GM12878 (cell line): ENCODE data around the gene ANKRD13A. TPM values are rescaled to one million over a fixed set of nuclear protein-coding genes. Genes with fewer than 3 reads are reported as not detected.

Source experiments
- ATAC-seq: fragments of 200-7000 bp; cut with Tn5 transposase; 3 replicates; pipeline ENCODE4 v1.9.1; 2020; ENCODE audit warnings: mild to moderate bottlenecking, moderate library complexity
- BruUV-seq: library from RNA; stranded (reverse); fragments of 400-500 nt; replicated peaks from 2 replicates; lab custom pipeline; 2021; lab: Mats Ljungman, UMichigan
- CTCF ChIA-PET: fragments of 300-600 bp; sonication (Branson Sonifier 250); formaldehyde crosslinking; extraction: SDS; loops from one replicate; lab custom pipeline; 2021; ENCODE audit warnings: inconsistent platforms; lab: Yijun Ruan, JAX
- POLR2A ChIA-PET: fragments of 350-600 bp; formaldehyde crosslinking; extraction: SDS; loops from one replicate; lab custom pipeline; 2021; ENCODE audit warnings: inconsistent platforms; lab: Charles Lee
- RAD21 ChIA-PET: fragments of 300-600 bp; sonication (Branson Sonifier 250); formaldehyde crosslinking; loops from one replicate; lab custom pipeline; 2023; ENCODE audit warnings: antibody characterized with exemption; ENCODE audit not compliant: unreplicated experiment; lab: Charles Lee
- SMC1A ChIA-PET: fragments of 300-600 bp; sonication (Branson Sonifier 250); formaldehyde crosslinking; loops from one replicate; lab custom pipeline; 2023; ENCODE audit not compliant: unreplicated experiment, uncharacterized antibody; lab: Charles Lee
- DNase-seq: peaks from one replicate; pipeline ENCODE4 v3.0.0-alpha.2; 2011; ENCODE audit warnings: low read depth, low spot score
- FAIRE-seq: peaks from 3 replicates; lab custom pipeline; 2011; peaks lifted over from hg19 to GRCh38; lab: Jason Lieb, UNC
- H2AFZ ChIP-seq: 2 replicates; pipeline ENCODE4 v1.6.0; 2011; ENCODE audit warnings: low read depth, low read length, control low read depth; ENCODE audit not compliant: control insufficient read depth
- H3K27ac ChIP-seq: 2 replicates; pipeline ENCODE4 v1.5.1; 2011; ENCODE audit warnings: control low read depth; ENCODE audit not compliant: control insufficient read depth, insufficient read depth
- H3K27me3 ChIP-seq, 2 experiments: replicated peaks in 1 of 2; 2 replicates each; pipeline versions ENCODE4 v1.6.0 to v1.6.1; 2011; ENCODE audit warnings: low read length in 1 of 2; ENCODE audit not compliant: control insufficient read depth in 2 of 2, insufficient read depth in 2 of 2
- H3K36me3 ChIP-seq, 2 experiments: 2 replicates each; pipeline ENCODE4 v1.5.1; 2011; ENCODE audit warnings: low read length in 1 of 2; ENCODE audit not compliant: control insufficient read depth in 2 of 2, insufficient read depth in 2 of 2
- H3K4me1 ChIP-seq: 2 replicates; pipeline ENCODE4 v1.6.1; 2011; ENCODE audit warnings: mild to moderate bottlenecking, low read length, moderate library complexity, mixed read lengths; ENCODE audit not compliant: control insufficient read depth, insufficient read depth
- H3K4me2 ChIP-seq: 2 replicates; pipeline ENCODE4 v1.6.0; 2011; ENCODE audit warnings: control low read depth; ENCODE audit not compliant: control insufficient read depth, insufficient read depth
- H3K4me3 ChIP-seq: fragments of 200-600 bp; sonication (generic); 2 replicates; pipeline ENCODE4 v1.5.1; 2016
- H3K79me2 ChIP-seq: 2 replicates; pipeline ENCODE4 v1.6.0; 2011; ENCODE audit warnings: low read length; ENCODE audit not compliant: control insufficient read depth, insufficient read depth
- H3K9ac ChIP-seq: 2 replicates; pipeline ENCODE4 v1.8.0; 2011; ENCODE audit warnings: low read length, control low read depth, mixed read lengths; ENCODE audit not compliant: control insufficient read depth, insufficient read depth
- H3K9me3 ChIP-seq: replicated peaks from 3 replicates; pipeline ENCODE4 v1.5.1; 2011; ENCODE audit warnings: mild to moderate bottlenecking, low read length; ENCODE audit not compliant: control insufficient read depth, insufficient read depth
- H4K20me1 ChIP-seq: 2 replicates; pipeline ENCODE4 v1.6.0; 2011; ENCODE audit not compliant: control insufficient read depth, insufficient read depth
- EED ChIP-seq: sonication (generic); IDR thresholded peaks from 2 replicates; pipeline ENCODE4 v1.6.1; 2016; ENCODE audit warnings: antibody characterized with exemption, low read depth
- LARP7 ChIP-seq: fragments of 450-650 bp; IDR thresholded peaks from 2 replicates; pipeline ENCODE4 v1.6.1; 2017; ENCODE audit warnings: mild to moderate bottlenecking
- WGBS: methylation state at CpG from one replicate; pipeline ENCODE4 v1.1.6; 2016; ENCODE audit warnings: low lambda C conversion rate; ENCODE audit not compliant: insufficient replicate concordance, insufficient coverage; ENCODE audit errors: missing lambda C conversion rate; 5-methylcytosine and 5-hydroxymethylcytosine counted together
- in situ Hi-C: fragments of 300-500 bp; cut with MboI; formaldehyde crosslinking; loops from 9 replicates; pipeline ENCODE4 v1.14.3; 2018; ENCODE audit warnings: mixed read lengths
- intact Hi-C: fragments of 100-400 bp; cut with micrococcal nuclease; formaldehyde crosslinking; loops from one replicate; pipeline ENCODE4 v1.14.2; 2022; ENCODE audit not compliant: unreplicated experiment
- polyA plus RNA-seq, 11 experiments: library from polyadenylated mRNA; depleted of rRNA in 4 of 11; unstranded in 6 of 11; stranded (reverse) in 5 of 11; fragments of >200 nt; fragmentation: Nextera tagmentation in 4 of 11; fragmentation: Illumina TruSeq in 1 of 11; extraction: Ambion mirVana in 4 of 11; extraction: Trizol in 1 of 11; gene quantifications; 1 replicate in 1 of 11; 2 replicates in 10 of 11; pipeline versions ENCODE4 v1.2.1 to v1.2.3, GENCODE V29; 2011 to 2016; ENCODE audit warnings: inconsistent platforms in 2 of 11, missing spikeins in 2 of 11, low read depth in 1 of 11
- small RNA-seq: library from RNA; depleted of rRNA; stranded (forward); fragments of <200 nt; gene quantifications from one replicate; pipeline ENCODE3, GENCODE V24; 2014
- total RNA-seq, 4 experiments: library from RNA; depleted of rRNA in 3 of 4; stranded (reverse); fragments of >200 nt in 3 of 4; fragmentation: Illumina TruSeq in 1 of 4; extraction: Trizol in 1 of 4; gene quantifications; 2 replicates each; pipeline versions ENCODE4 v1.2.1 to v1.2.3, GENCODE V29; 2013 to 2021

ANKRD13A gene
- total and polyA plus RNA-seq, 10 of the 15 experiments (the other 5 are each of a cell fraction or from before 2014, with no cell fraction given): 10.2 to 93.4 (median 76.5) TPM

DNA sequence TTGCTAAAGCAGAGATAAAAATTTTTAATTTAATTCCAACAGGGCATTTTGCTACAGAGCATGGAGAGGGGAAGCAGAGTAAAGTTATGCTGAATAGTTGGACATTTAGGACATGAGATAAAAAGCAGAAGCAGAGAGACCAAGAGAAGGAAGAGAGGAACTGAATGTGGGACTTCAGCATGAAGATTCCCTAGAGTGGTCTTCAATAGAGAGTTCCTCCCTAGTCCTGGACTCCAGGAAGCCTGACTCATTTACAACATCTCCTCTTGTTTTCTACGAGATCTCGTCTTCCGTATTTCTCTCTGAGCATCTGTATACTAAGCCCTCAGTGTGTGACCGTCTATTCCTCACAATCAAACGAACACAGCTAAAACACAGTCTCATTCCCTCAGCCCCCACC, 89.7 kb downstream of the ANKRD13A start:
- ChIA-PET POLR2A (no interaction called here), SMC1A (interaction anchor here (1.9 kb wide), 1 partner anchor 9 kb away, joined by 10 read pairs; no protein-coding TSS in a partner anchor)
- Histone ChIP-seq H4K20me1 (no peaks in the 10 kb centered on the region), H3K9ac (no peak overlapping the region), H3K79me2 (no peaks in the 10 kb centered on the region), H3K4me1 (no peaks in the 10 kb centered on the region), H3K36me3 (no peaks in the 10 kb centered on the region), H3K27me3 (peaks cover 0 to 3% of the 10 kb centered on the region in 2 experiments; a peak in 1 of 4 replicates), H3K4me2 (no peak overlapping the region), H2AFZ (no peak overlapping the region), H3K9me3 (no peaks in the 10 kb centered on the region)
- 71% methylated on average over 5 of the region's 5 CpGs for WGBS
- intact Hi-C loops: no loop called here
- FAIRE-seq (no peak), ATAC-seq (no peak)
- in situ Hi-C loops: no loop called here
- no TSS peak for BruUV-seq
- no peak for TF ChIP-seq EED
- no peak for TF ChIP-seq LARP7
- TF ChIP-seq, all 136 proteins: peak for 0
- RAD21 ChIA-PET: no interaction called here
- DNase-seq: no peak
- Histone ChIP-seq H3K27ac (no peak overlapping the region), H3K4me3 (no peak overlapping the region)
- CTCF ChIA-PET: interaction anchor here (0.9 to 1.4 kb wide), 4 partner anchors 10 to 46 kb away, joined by 3 to 7 read pairs (median 4); no protein-coding TSS in a partner anchor

Small RNA genes within 50 kb of the gene (small RNA-seq; reads per million reads assigned to genes)
- gene AC007546.2: not detected

Other genes starting within 250 kb of the ANKRD13A start
- not detected in 2 replicates for gene TRPV4, start 166.0 kb upstream of the ANKRD13A start, total RNA-seq (2014; rRNA removed)
- not detected in 2 replicates for gene TRPV4, start 166.0 kb upstream of the ANKRD13A start, total RNA-seq (2014; rRNA removed; fragmentation: Illumina TruSeq; extraction: Trizol)
- gene TRPV4, start 166.0 kb upstream of the ANKRD13A start, total RNA-seq (2021): 0.08 TPM in 1 of 2 replicates, not detected in the other
- gene TRPV4, start 166.0 kb upstream of the ANKRD13A start, polyA plus RNA-seq (2011; rRNA removed): not detected in 2 replicates
- gene TRPV4, start 166.0 kb upstream of the ANKRD13A start, polyA plus RNA-seq (2014; fragmentation: Illumina TruSeq; extraction: Trizol): not detected in 2 replicates
- not detected for gene TRPV4, start 166.0 kb upstream of the ANKRD13A start, polyA plus RNA-seq (2014; fragmentation: Nextera tagmentation; extraction: Ambion mirVana)
- not detected in 2 replicates for gene TRPV4, start 166.0 kb upstream of the ANKRD13A start, polyA plus RNA-seq (2014; rRNA removed)
- gene TRPV4, start 166.0 kb upstream of the ANKRD13A start, polyA plus RNA-seq (2016; fragmentation: Nextera tagmentation; extraction: Ambion mirVana): not detected
- gene GLTP, start 118.9 kb upstream of the ANKRD13A start, total RNA-seq (2014; rRNA removed): 30.8 and 31.8 TPM in 2 replicates
- 24.8 and 27.6 TPM in 2 replicates for gene GLTP, start 118.9 kb upstream of the ANKRD13A start, total RNA-seq (2014; rRNA removed; fragmentation: Illumina TruSeq; extraction: Trizol)
- 21.9 and 23.9 TPM in 2 replicates for gene GLTP, start 118.9 kb upstream of the ANKRD13A start, total RNA-seq (2021)
- 16.4 and 16.8 TPM in 2 replicates for gene GLTP, start 118.9 kb upstream of the ANKRD13A start, polyA plus RNA-seq (2011; rRNA removed)
- 22.3 and 26.6 TPM in 2 replicates for gene GLTP, start 118.9 kb upstream of the ANKRD13A start, polyA plus RNA-seq (2014; fragmentation: Illumina TruSeq; extraction: Trizol)
- gene GLTP, start 118.9 kb upstream of the ANKRD13A start, polyA plus RNA-seq (2014; fragmentation: Nextera tagmentation; extraction: Ambion mirVana): 10 to 100 TPM; 19.8 to 20.3 TPM
- 23.1 and 23.9 TPM in 2 replicates for gene GLTP, start 118.9 kb upstream of the ANKRD13A start, polyA plus RNA-seq (2014; rRNA removed)
- gene GLTP, start 118.9 kb upstream of the ANKRD13A start, polyA plus RNA-seq (2016; fragmentation: Nextera tagmentation; extraction: Ambion mirVana): 10 to 100 TPM; 37.3 to 44.0 TPM
- 14.6 and 15.2 TPM in 2 replicates for gene TCHP, start 99.2 kb upstream of the ANKRD13A start, total RNA-seq (2014; rRNA removed)
- 11.6 and 13.2 TPM in 2 replicates for gene TCHP, start 99.2 kb upstream of the ANKRD13A start, total RNA-seq (2014; rRNA removed; fragmentation: Illumina TruSeq; extraction: Trizol)
- gene TCHP, start 99.2 kb upstream of the ANKRD13A start, total RNA-seq (2021): 15.0 and 15.2 TPM in 2 replicates
- gene TCHP, start 99.2 kb upstream of the ANKRD13A start, polyA plus RNA-seq (2011; rRNA removed): 9.6 and 10.1 TPM in 2 replicates
- gene TCHP, start 99.2 kb upstream of the ANKRD13A start, polyA plus RNA-seq (2014; fragmentation: Illumina TruSeq; extraction: Trizol): 14.8 and 15.1 TPM in 2 replicates
- gene TCHP, start 99.2 kb upstream of the ANKRD13A start, polyA plus RNA-seq (2014; fragmentation: Nextera tagmentation; extraction: Ambion mirVana): 1 to 10 TPM; 4.8 to 5.8 TPM
- 18.6 and 19.4 TPM in 2 replicates for gene TCHP, start 99.2 kb upstream of the ANKRD13A start, polyA plus RNA-seq (2014; rRNA removed)
- 10 to 100 TPM; 16.8 to 18.4 TPM for gene TCHP, start 99.2 kb upstream of the ANKRD13A start, polyA plus RNA-seq (2016; fragmentation: Nextera tagmentation; extraction: Ambion mirVana)
- gene GIT2, start 3.1 kb upstream of the ANKRD13A start, total RNA-seq (2014; rRNA removed): 34.0 and 34.3 TPM in 2 replicates
- 43.7 and 44.3 TPM in 2 replicates for gene GIT2, start 3.1 kb upstream of the ANKRD13A start, total RNA-seq (2014; rRNA removed; fragmentation: Illumina TruSeq; extraction: Trizol)
- 44.1 and 45.5 TPM in 2 replicates for gene GIT2, start 3.1 kb upstream of the ANKRD13A start, total RNA-seq (2021)
- gene GIT2, start 3.1 kb upstream of the ANKRD13A start, polyA plus RNA-seq (2011; rRNA removed): 44.1 and 47.7 TPM in 2 replicates
- 47.3 and 55.8 TPM in 2 replicates for gene GIT2, start 3.1 kb upstream of the ANKRD13A start, polyA plus RNA-seq (2014; fragmentation: Illumina TruSeq; extraction: Trizol)
- gene GIT2, start 3.1 kb upstream of the ANKRD13A start, polyA plus RNA-seq (2014; fragmentation: Nextera tagmentation; extraction: Ambion mirVana): 1 to 10 TPM; 9.1 to 9.4 TPM
- gene GIT2, start 3.1 kb upstream of the ANKRD13A start, polyA plus RNA-seq (2014; rRNA removed): 42.0 and 43.3 TPM in 2 replicates
- gene GIT2, start 3.1 kb upstream of the ANKRD13A start, polyA plus RNA-seq (2016; fragmentation: Nextera tagmentation; extraction: Ambion mirVana): 10 to 100 TPM; 49.9 TPM
- gene C12orf76, start 49.1 kb downstream of the ANKRD13A start, total RNA-seq (2014; rRNA removed): 10.1 and 12.2 TPM in 2 replicates
- gene C12orf76, start 49.1 kb downstream of the ANKRD13A start, total RNA-seq (2014; rRNA removed; fragmentation: Illumina TruSeq; extraction: Trizol): 7.9 and 9.1 TPM in 2 replicates
- 9.3 and 11.1 TPM in 2 replicates for gene C12orf76, start 49.1 kb downstream of the ANKRD13A start, total RNA-seq (2021)
- 20.4 and 27.4 TPM in 2 replicates for gene C12orf76, start 49.1 kb downstream of the ANKRD13A start, polyA plus RNA-seq (2011; rRNA removed)
- gene C12orf76, start 49.1 kb downstream of the ANKRD13A start, polyA plus RNA-seq (2014; fragmentation: Illumina TruSeq; extraction: Trizol): 8.8 and 14.0 TPM in 2 replicates
- gene C12orf76, start 49.1 kb downstream of the ANKRD13A start, polyA plus RNA-seq (2014; fragmentation: Nextera tagmentation; extraction: Ambion mirVana): 1 to 10 TPM; 3.6 to 4.6 TPM
- gene C12orf76, start 49.1 kb downstream of the ANKRD13A start, polyA plus RNA-seq (2014; rRNA removed): 12.1 and 13.7 TPM in 2 replicates
- gene C12orf76, start 49.1 kb downstream of the ANKRD13A start, polyA plus RNA-seq (2016; fragmentation: Nextera tagmentation; extraction: Ambion mirVana): 10 to 100 TPM; 13.7 to 13.8 TPM
- gene IFT81, start 124.9 kb downstream of the ANKRD13A start, total RNA-seq (2014; rRNA removed): 4.1 and 4.2 TPM in 2 replicates
- 7.4 and 8.6 TPM in 2 replicates for gene IFT81, start 124.9 kb downstream of the ANKRD13A start, total RNA-seq (2014; rRNA removed; fragmentation: Illumina TruSeq; extraction: Trizol)
- gene IFT81, start 124.9 kb downstream of the ANKRD13A start, total RNA-seq (2021): 5.5 and 6.1 TPM in 2 replicates
- gene IFT81, start 124.9 kb downstream of the ANKRD13A start, polyA plus RNA-seq (2011; rRNA removed): 5.3 and 12.0 TPM in 2 replicates
- 8.2 and 10.4 TPM in 2 replicates for gene IFT81, start 124.9 kb downstream of the ANKRD13A start, polyA plus RNA-seq (2014; fragmentation: Illumina TruSeq; extraction: Trizol)
- 1 to 10 TPM; 5.3 to 5.8 TPM for gene IFT81, start 124.9 kb downstream of the ANKRD13A start, polyA plus RNA-seq (2014; fragmentation: Nextera tagmentation; extraction: Ambion mirVana)
- gene IFT81, start 124.9 kb downstream of the ANKRD13A start, polyA plus RNA-seq (2014; rRNA removed): 4.3 and 5.4 TPM in 2 replicates
- 1 to 10 TPM; 9.4 to 9.9 TPM for gene IFT81, start 124.9 kb downstream of the ANKRD13A start, polyA plus RNA-seq (2016; fragmentation: Nextera tagmentation; extraction: Ambion mirVana)